Breast epithelium (tissue), 3 donors: ENCODE measurements around the gene PXN.

Experiments
- POLR2A ChIP-seq: fragments of 450-650 bp; IDR thresholded peaks from one replicate; pipeline ENCODE4 v1.6.1; 2016; ENCODE audit warnings: antibody characterized with exemption, mild to moderate bottlenecking, moderate library complexity
- POLR2AphosphoS5 ChIP-seq, 3 donors: sonication (generic); formaldehyde crosslinking; IDR thresholded peaks; one replicate each; pipeline ENCODE4 v1.6.1; 2017; ENCODE audit warnings: antibody characterized with exemption in 3 of 3
- TF ChIP-seq, protein P1 (sequence below), 3 donors: fragments of 450-650 bp; IDR thresholded peaks; one replicate each; pipeline ENCODE4 v1.5.1; 2016 to 2017; ENCODE audit warnings: antibody characterized with exemption in 3 of 3, mild to moderate bottlenecking in 3 of 3, moderate library complexity in 3 of 3

DNA sequence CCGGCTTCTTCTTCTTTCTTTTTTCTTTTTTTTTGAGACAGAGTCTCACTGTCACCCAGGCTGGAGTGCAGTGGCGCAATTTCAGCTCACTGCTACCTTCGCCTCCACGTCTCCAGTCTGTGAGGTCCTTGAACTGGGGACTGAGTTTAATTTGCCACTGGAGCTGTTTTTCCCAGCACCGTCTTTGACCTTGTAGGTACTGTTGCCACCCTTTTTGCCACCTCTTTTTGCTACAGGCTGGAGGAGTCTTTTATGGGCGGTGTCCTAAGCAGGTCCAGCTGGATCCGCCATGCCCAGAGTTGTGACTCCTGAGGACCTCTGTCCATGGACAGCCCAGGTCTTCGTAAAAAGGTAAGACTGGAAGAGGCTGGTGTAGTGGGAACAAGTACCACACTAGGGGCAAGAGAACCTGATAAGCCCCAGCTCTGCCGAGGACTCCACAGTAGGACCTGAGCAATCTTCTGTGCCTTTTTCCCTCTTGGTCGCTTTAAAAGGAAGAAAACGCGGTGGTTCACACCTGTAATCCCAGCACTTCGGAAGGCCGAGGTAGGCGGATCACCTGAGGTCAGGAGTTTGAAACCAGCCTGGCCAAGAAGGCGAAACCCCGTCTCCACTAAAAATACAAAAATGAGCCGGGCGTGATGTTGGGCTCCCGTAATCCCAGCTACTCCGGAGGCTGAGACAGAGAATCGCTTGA is 25.2 kb upstream of the PXN start:
- TF ChIP-seq POLR2A (no peak), POLR2AphosphoS5 (IDR thresholded peaks at IDR 0.05) (no peak)
- TF ChIP-seq, protein P1, sequence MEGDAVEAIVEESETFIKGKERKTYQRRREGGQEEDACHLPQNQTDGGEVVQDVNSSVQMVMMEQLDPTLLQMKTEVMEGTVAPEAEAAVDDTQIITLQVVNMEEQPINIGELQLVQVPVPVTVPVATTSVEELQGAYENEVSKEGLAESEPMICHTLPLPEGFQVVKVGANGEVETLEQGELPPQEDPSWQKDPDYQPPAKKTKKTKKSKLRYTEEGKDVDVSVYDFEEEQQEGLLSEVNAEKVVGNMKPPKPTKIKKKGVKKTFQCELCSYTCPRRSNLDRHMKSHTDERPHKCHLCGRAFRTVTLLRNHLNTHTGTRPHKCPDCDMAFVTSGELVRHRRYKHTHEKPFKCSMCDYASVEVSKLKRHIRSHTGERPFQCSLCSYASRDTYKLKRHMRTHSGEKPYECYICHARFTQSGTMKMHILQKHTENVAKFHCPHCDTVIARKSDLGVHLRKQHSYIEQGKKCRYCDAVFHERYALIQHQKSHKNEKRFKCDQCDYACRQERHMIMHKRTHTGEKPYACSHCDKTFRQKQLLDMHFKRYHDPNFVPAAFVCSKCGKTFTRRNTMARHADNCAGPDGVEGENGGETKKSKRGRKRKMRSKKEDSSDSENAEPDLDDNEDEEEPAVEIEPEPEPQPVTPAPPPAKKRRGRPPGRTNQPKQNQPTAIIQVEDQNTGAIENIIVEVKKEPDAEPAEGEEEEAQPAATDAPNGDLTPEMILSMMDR (IDR thresholded peaks at IDR 0.05), result no peak
